ENCODE results near the gene USP21. TPM values are rescaled to one million over a fixed set of nuclear protein-coding genes. Genes with fewer than 3 reads are reported as not detected.

Gene USP21
- total and polyA plus RNA-seq, 2 of the 13 experiments (the other 11 are each of a cell fraction or from before 2014, with no cell fraction given): 10.1 to 33.1 TPM

GRCh38 chr1:161201836-161202712 lies 42.8 kb downstream of the USP21 start, which contains the start of gene NDUFS2 (continued):
- TF ChIP-seq ATF6 (CRISPR knock-in tag; conservative IDR thresholded peaks at IDR 0.05) (no peak), PRPF4 (IDR thresholded peaks at IDR 0.05; ENCODE audit: low read depth, low read length, poor library complexity, severe bottlenecking) (no peak), ZSCAN9 (CRISPR knock-in tag; IDR thresholded peaks at IDR 0.05; ENCODE audit: borderline replicate concordance) (peak; percentile 82; the same call in 1 of the 2 replicates), SP4 (CRISPR knock-in tag; IDR thresholded peaks at IDR 0.05) (peak; percentile 67), TBP (CRISPR knock-in tag; IDR thresholded peaks at IDR 0.05) (no peak), ZNF232 (CRISPR knock-in tag; IDR thresholded peaks at IDR 0.05; ENCODE audit: borderline replicate concordance) (no peak; the same call in 1 of the 2 replicates), IKZF5 (CRISPR knock-in tag; IDR thresholded peaks at IDR 0.05) (peak; percentile 71; the same call in 1 of the 2 replicates), ZSCAN29 (CRISPR knock-in tag; conservative IDR thresholded peaks at IDR 0.05) (no peak), ZSCAN21 (CRISPR knock-in tag; IDR thresholded peaks at IDR 0.05; ENCODE audit: borderline replicate concordance) (peak; percentile 49; the same call in 1 of the 2 replicates), HNF4G (IDR thresholded peaks at IDR 0.05; ENCODE audit: borderline replicate concordance, low read depth, low read length) (no peak), HNF4G (CRISPR knock-in tag; IDR thresholded peaks at IDR 0.05; ENCODE audit: borderline replicate concordance, low read depth) (no peak), NFYC (CRISPR knock-in tag; IDR thresholded peaks at IDR 0.05) (no peak; the same call in 1 of the 2 replicates), RBFOX2 (IDR thresholded peaks at IDR 0.05; ENCODE audit: low read depth, low read length) (peak; percentile 93), TRAFD1 (CRISPR knock-in tag; IDR thresholded peaks at IDR 0.05; ENCODE audit: borderline replicate concordance) (no peak), ZNF383 (CRISPR knock-in tag; IDR thresholded peaks at IDR 0.05; ENCODE audit: borderline replicate concordance) (peak; percentile 82), GLI4 (CRISPR knock-in tag; IDR thresholded peaks at IDR 0.05; ENCODE audit: borderline replicate concordance) (peak; percentile 15; the same call in 1 of the 2 replicates), THAP9 (CRISPR knock-in tag; IDR thresholded peaks at IDR 0.05; ENCODE audit: borderline replicate concordance) (peak; percentile 90), NFE2 (CRISPR knock-in tag; IDR thresholded peaks at IDR 0.05) (no peak)
